Measurements from ENCODE around the gene SET.

- TF ChIP-seq CSDC2 (CRISPR knock-in tag; IDR thresholded peaks at IDR 0.05) (no peak), SNAI2 (CRISPR knock-in tag; IDR thresholded peaks at IDR 0.05) (no peak), TOX (CRISPR knock-in tag; IDR thresholded peaks at IDR 0.05; ENCODE audit: borderline replicate concordance) (no peak), ZNF8 (CRISPR knock-in tag; IDR thresholded peaks at IDR 0.05) (no peak), RARB (CRISPR knock-in tag; IDR thresholded peaks at IDR 0.05) (no peak), ISL1 (CRISPR knock-in tag; IDR thresholded peaks at IDR 0.05) (no peak), BACH2 (CRISPR knock-in tag; IDR thresholded peaks at IDR 0.05; ENCODE audit: borderline replicate concordance) (no peak), ZFP30 (CRISPR knock-in tag; IDR thresholded peaks at IDR 0.05) (no peak), ZFP3 (CRISPR knock-in tag; IDR thresholded peaks at IDR 0.05) (no peak), CREB5 (CRISPR knock-in tag; IDR thresholded peaks at IDR 0.05; ENCODE audit: low read depth) (no peak), ARNTL (CRISPR knock-in tag; IDR thresholded peaks at IDR 0.05; ENCODE audit: borderline replicate concordance, low read depth) (no peak), OSR1 (CRISPR knock-in tag; IDR thresholded peaks at IDR 0.05) (no peak)
- TF ChIP-seq, protein P1, sequence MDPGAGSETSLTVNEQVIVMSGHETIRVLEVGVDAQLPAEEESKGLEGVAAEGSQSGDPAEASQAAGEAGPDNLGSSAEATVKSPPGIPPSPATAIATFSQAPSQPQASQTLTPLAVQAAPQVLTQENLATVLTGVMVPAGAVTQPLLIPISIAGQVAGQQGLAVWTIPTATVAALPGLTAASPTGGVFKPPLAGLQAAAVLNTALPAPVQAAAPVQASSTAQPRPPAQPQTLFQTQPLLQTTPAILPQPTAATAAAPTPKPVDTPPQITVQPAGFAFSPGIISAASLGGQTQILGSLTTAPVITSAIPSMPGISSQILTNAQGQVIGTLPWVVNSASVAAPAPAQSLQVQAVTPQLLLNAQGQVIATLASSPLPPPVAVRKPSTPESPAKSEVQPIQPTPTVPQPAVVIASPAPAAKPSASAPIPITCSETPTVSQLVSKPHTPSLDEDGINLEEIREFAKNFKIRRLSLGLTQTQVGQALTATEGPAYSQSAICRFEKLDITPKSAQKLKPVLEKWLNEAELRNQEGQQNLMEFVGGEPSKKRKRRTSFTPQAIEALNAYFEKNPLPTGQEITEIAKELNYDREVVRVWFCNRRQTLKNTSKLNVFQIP (CRISPR knock-in tag; IDR thresholded peaks at IDR 0.05; ENCODE audit: borderline replicate concordance, low read depth), result no peak
These were observed 3.2 kb upstream of the SET start for GRCh38 chr9:128685636-128686489.
